Measurements from ENCODE around the gene MTSS2.

Gene MTSS2

GRCh38 chr16:70713824-70714223, 28.0 kb upstream of the MTSS2 start:
- Histone ChIP-seq H3K27me3 (ENCODE audit: control insufficient read depth, insufficient read depth, low read length) (no peaks in the 10 kb centered on the region), H3K9me3 (ENCODE audit: control insufficient read depth, insufficient read depth, low read length) (no peaks in the 10 kb centered on the region), H3K4me1 (ENCODE audit: control insufficient read depth, insufficient read depth, low read length) (peaks cover 19% of the 10 kb centered on the region), H3K36me3 (ENCODE audit: control insufficient read depth, insufficient read depth, low read length) (no peaks in the 10 kb centered on the region), H3K4me3 (ENCODE audit: low read length) (no peak overlapping the region), H3K27ac (ENCODE audit: low read length) (no peak overlapping the region)
- no CpG with 5 or more reads among the region's 10 CpGs for WGBS (ENCODE audit: insufficient coverage, insufficient read length)
- DNase-seq (ENCODE audit: low read depth, low spot score): no peak

DNA sequence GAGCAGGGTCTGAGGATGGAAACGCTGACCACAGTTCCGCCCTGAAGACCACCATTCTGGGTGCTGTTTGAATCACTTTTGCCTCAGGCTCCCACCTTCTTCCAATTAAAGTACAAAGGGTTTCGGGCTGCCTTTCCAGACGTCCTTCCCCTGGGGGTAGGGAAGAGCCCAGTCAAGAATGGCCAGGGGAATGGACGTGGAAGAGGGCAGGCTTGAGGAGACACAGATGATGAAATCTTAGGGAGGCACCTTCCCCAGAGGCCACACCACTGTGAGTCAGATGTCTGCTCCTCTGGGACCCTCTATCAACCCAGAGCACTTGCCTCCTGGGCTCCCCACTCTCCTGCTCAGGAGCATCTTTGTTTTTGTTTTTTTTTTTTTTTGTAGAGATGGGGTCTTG, 27.5 kb upstream of the MTSS2 start:
- no peak for DNase-seq (ENCODE audit: low read depth, low spot score)
- no peaks in the 10 kb centered on the region for H3K27me3 ChIP-seq (ENCODE audit: control insufficient read depth, insufficient read depth, low read length)
- no peak overlapping the region for H3K4me3 ChIP-seq (ENCODE audit: low read length)
- no peak overlapping the region for H3K27ac ChIP-seq (ENCODE audit: low read length)
- no CpG with 5 or more reads among the region's 5 CpGs for WGBS (ENCODE audit: insufficient coverage, insufficient read length)
- no peaks in the 10 kb centered on the region for H3K36me3 ChIP-seq (ENCODE audit: control insufficient read depth, insufficient read depth, low read length)
- peaks cover 21% of the 10 kb centered on the region for H3K4me1 ChIP-seq (ENCODE audit: control insufficient read depth, insufficient read depth, low read length)
- H3K9me3 ChIP-seq (ENCODE audit: control insufficient read depth, insufficient read depth, low read length): no peaks in the 10 kb centered on the region

DNA sequence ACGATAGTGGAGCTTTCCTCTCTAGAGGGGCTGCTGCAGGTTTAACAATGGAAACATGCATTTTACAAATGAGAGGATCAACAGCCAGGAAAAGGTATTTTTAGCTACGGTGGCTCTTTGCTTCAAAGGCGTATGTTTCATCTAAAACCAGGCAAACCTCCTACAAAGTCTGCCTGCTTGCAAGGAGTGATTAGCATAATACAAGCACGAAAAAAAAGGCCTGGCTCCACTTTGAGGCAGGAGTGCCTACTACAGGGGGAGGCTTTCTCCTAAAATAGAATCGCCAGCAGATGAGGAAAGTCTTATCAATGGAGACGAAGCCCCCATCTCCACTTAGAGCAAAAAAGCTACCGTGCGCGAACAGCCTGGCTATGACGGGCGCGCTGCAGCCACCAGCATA, 27.1 kb upstream of the MTSS2 start:
- peaks cover 21% of the 10 kb centered on the region for H3K4me1 ChIP-seq (ENCODE audit: control insufficient read depth, insufficient read depth, low read length)

DNA sequence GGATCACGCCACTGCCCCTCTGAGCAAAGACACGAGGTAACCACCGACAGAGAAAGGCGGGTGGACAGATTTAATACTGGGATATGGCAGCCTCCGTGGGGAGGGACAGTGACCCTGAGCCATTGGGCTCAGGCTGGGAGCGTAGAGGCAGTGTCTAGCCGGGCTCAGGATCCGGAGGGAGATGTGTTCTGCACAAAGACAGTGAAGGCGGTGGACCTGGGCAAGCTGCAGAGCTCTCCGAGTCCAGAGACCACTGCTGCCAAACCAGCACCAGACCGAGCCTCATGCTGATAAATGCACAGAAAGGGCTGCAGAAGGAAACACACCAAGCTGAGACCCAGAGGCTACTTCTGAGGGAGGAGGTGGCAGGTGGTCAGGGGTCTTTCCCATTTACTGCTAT, 26.5 kb upstream of the MTSS2 start:
- no peaks in the 10 kb centered on the region for H3K9me3 ChIP-seq (ENCODE audit: control insufficient read depth, insufficient read depth, low read length)
- H3K4me3 ChIP-seq (ENCODE audit: low read length): no peak overlapping the region
- H3K27ac ChIP-seq (ENCODE audit: low read length): no peak overlapping the region
- DNase-seq (ENCODE audit: low read depth, low spot score): no peak
- peaks cover 21% of the 10 kb centered on the region for H3K4me1 ChIP-seq (ENCODE audit: control insufficient read depth, insufficient read depth, low read length)
- WGBS (ENCODE audit: insufficient coverage, insufficient read length): no CpG with 5 or more reads among the region's 11 CpGs
- H3K36me3 ChIP-seq (ENCODE audit: control insufficient read depth, insufficient read depth, low read length): no peaks in the 10 kb centered on the region
- no peaks in the 10 kb centered on the region for H3K27me3 ChIP-seq (ENCODE audit: control insufficient read depth, insufficient read depth, low read length)

More for the DNA sequence above, 27.1 kb upstream of the MTSS2 start:
- H3K4me3 ChIP-seq (ENCODE audit: low read length): no peak overlapping the region
- H3K9me3 ChIP-seq (ENCODE audit: control insufficient read depth, insufficient read depth, low read length): no peaks in the 10 kb centered on the region
- no peaks in the 10 kb centered on the region for H3K27me3 ChIP-seq (ENCODE audit: control insufficient read depth, insufficient read depth, low read length)
- H3K36me3 ChIP-seq (ENCODE audit: control insufficient read depth, insufficient read depth, low read length): no peaks in the 10 kb centered on the region
- no CpG with 5 or more reads among the region's 12 CpGs for WGBS (ENCODE audit: insufficient coverage, insufficient read length)
- no peak overlapping the region for H3K27ac ChIP-seq (ENCODE audit: low read length)
- no peak for DNase-seq (ENCODE audit: low read depth, low spot score)

DNA sequence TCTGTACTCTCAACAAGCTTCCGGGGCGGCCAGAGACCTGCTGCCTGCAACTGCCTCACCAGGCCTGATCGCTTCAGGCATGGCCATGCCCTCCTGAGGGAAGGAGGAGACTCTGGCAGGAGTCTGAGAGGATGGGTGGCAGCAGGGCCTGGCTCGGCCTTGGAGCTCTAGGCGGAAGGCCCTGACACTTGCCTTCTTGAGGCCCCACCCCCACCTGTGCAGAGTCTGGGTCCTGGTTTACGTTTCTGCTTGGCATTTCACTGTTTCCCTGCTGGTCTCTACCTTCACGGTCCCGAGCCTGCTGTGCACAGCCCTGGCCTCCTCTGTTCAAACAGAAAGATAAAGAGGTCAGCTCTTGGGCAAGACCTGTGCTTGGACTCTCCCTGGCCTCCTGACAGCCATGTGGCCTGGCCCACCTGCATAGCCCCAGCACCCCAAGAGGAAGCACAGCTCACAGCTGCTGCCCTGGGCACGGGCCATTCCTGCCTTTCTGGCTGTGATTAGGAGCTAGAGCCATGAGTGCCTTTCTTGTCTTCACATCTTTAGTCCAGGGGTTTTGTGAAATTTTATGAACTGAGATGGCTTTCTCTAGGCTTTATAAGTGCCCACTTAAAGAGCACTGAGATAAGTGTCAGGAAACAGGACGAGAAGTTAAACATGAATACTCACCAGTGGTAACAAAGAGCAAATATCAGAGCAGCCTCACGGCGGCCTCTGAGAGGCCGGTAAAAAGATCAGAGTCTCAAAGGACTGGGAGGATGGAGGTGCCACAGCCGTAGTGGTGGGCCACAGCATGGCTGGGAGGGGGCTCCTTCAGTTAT, 25.6 kb upstream of the MTSS2 start:
- no peak for DNase-seq (ENCODE audit: low read depth, low spot score)
- Histone ChIP-seq H3K36me3 (ENCODE audit: control insufficient read depth, insufficient read depth, low read length) (no peaks in the 10 kb centered on the region), H3K4me3 (ENCODE audit: low read length) (no peak overlapping the region), H3K27ac (ENCODE audit: low read length) (no peak overlapping the region), H3K9me3 (ENCODE audit: control insufficient read depth, insufficient read depth, low read length) (no peaks in the 10 kb centered on the region), H3K27me3 (ENCODE audit: control insufficient read depth, insufficient read depth, low read length) (no peaks in the 10 kb centered on the region), H3K4me1 (ENCODE audit: control insufficient read depth, insufficient read depth, low read length) (peaks cover 21% of the 10 kb centered on the region)
- no CpG with 5 or more reads among the region's 14 CpGs for WGBS (ENCODE audit: insufficient coverage, insufficient read length)

GRCh38 chr16:70710422-70711210, 24.8 kb upstream of the MTSS2 start:
- no peaks in the 10 kb centered on the region for H3K27me3 ChIP-seq (ENCODE audit: control insufficient read depth, insufficient read depth, low read length)
- WGBS (ENCODE audit: insufficient coverage, insufficient read length): no CpG with 5 or more reads among the region's 31 CpGs

GRCh38 chr16:70709942-70710341, 24.1 kb upstream of the MTSS2 start:
- no CpG with 5 or more reads among the region's 7 CpGs for WGBS (ENCODE audit: insufficient coverage, insufficient read length)
- no peak overlapping the region for H3K27ac ChIP-seq (ENCODE audit: low read length)

More at GRCh38 chr16:70710422-70711210, 24.8 kb upstream of the MTSS2 start:
- no peak overlapping the region for H3K27ac ChIP-seq (ENCODE audit: low read length)
- H3K4me1 ChIP-seq (ENCODE audit: control insufficient read depth, insufficient read depth, low read length): peaks cover 19% of the 10 kb centered on the region
- H3K9me3 ChIP-seq (ENCODE audit: control insufficient read depth, insufficient read depth, low read length): no peaks in the 10 kb centered on the region
- H3K36me3 ChIP-seq (ENCODE audit: control insufficient read depth, insufficient read depth, low read length): no peaks in the 10 kb centered on the region
- no peak overlapping the region for H3K4me3 ChIP-seq (ENCODE audit: low read length)
- DNase-seq (ENCODE audit: low read depth, low spot score): no peak

GRCh38 chr16:70709457-70709856, 23.6 kb upstream of the MTSS2 start:
- Histone ChIP-seq H3K27me3 (ENCODE audit: control insufficient read depth, insufficient read depth, low read length) (no peaks in the 10 kb centered on the region), H3K36me3 (ENCODE audit: control insufficient read depth, insufficient read depth, low read length) (no peaks in the 10 kb centered on the region), H3K4me1 (ENCODE audit: control insufficient read depth, insufficient read depth, low read length) (peaks cover 12% of the 10 kb centered on the region), H3K4me3 (ENCODE audit: low read length) (no peak overlapping the region), H3K27ac (ENCODE audit: low read length) (no peak overlapping the region), H3K9me3 (ENCODE audit: control insufficient read depth, insufficient read depth, low read length) (no peaks in the 10 kb centered on the region)
- no peak for DNase-seq (ENCODE audit: low read depth, low spot score)
- no CpG with 5 or more reads among the region's 5 CpGs for WGBS (ENCODE audit: insufficient coverage, insufficient read length)

More at GRCh38 chr16:70709942-70710341, 24.1 kb upstream of the MTSS2 start:
- Histone ChIP-seq H3K4me3 (ENCODE audit: low read length) (no peak overlapping the region), H3K27me3 (ENCODE audit: control insufficient read depth, insufficient read depth, low read length) (no peaks in the 10 kb centered on the region), H3K9me3 (ENCODE audit: control insufficient read depth, insufficient read depth, low read length) (no peaks in the 10 kb centered on the region), H3K4me1 (ENCODE audit: control insufficient read depth, insufficient read depth, low read length) (peaks cover 14% of the 10 kb centered on the region), H3K36me3 (ENCODE audit: control insufficient read depth, insufficient read depth, low read length) (no peaks in the 10 kb centered on the region)
- no peak for DNase-seq (ENCODE audit: low read depth, low spot score)

GRCh38 chr16:70708366-70709246, 22.8 kb upstream of the MTSS2 start:
- Histone ChIP-seq H3K27me3 (ENCODE audit: control insufficient read depth, insufficient read depth, low read length) (no peaks in the 10 kb centered on the region), H3K36me3 (ENCODE audit: control insufficient read depth, insufficient read depth, low read length) (no peaks in the 10 kb centered on the region), H3K9me3 (ENCODE audit: control insufficient read depth, insufficient read depth, low read length) (no peaks in the 10 kb centered on the region), H3K4me1 (ENCODE audit: control insufficient read depth, insufficient read depth, low read length) (peaks cover 16% of the 10 kb centered on the region), H3K4me3 (ENCODE audit: low read length) (no peak overlapping the region), H3K27ac (ENCODE audit: low read length) (no peak overlapping the region)
- DNase-seq (ENCODE audit: low read depth, low spot score): no peak
- no CpG with 5 or more reads among the region's 20 CpGs for WGBS (ENCODE audit: insufficient coverage, insufficient read length)

- Histone ChIP-seq H3K36me3 (ENCODE audit: control insufficient read depth, insufficient read depth, low read length) (no peaks in the 10 kb centered on the region), H3K4me3 (ENCODE audit: low read length) (no peak overlapping the region), H3K4me1 (ENCODE audit: control insufficient read depth, insufficient read depth, low read length) (peaks cover 13% of the 10 kb centered on the region), H3K9me3 (ENCODE audit: control insufficient read depth, insufficient read depth, low read length) (no peaks in the 10 kb centered on the region), H3K27ac (ENCODE audit: low read length) (no peak overlapping the region), H3K27me3 (ENCODE audit: control insufficient read depth, insufficient read depth, low read length) (no peaks in the 10 kb centered on the region)
- no peak for DNase-seq (ENCODE audit: low read depth, low spot score)
- no CpG with 5 or more reads among the region's 7 CpGs for WGBS (ENCODE audit: insufficient coverage, insufficient read length)
Measured at GRCh38 chr16:70706948-70707465, 21.2 kb upstream of the MTSS2 start.
